Activated CD4-positive, alpha-beta T cell treated with anti-CD3 and anti-CD28 coated beads, Interleukin-2, Interleukin-4, amounts not matched to agents 100 ng/mL and 50 ng/mL, durations not matched to agents 16 hours and 8 hours (primary cell): Measurements from ENCODE around the gene LRRC4.

ENCODE experiments used
- DNase-seq: peaks from one replicate; pipeline ENCODE4 v3.0.0-alpha.2; 2020; ENCODE audit warnings: low spot score

Gene LRRC4

GRCh38 chr7:128006550-128007302, 24.5 kb downstream of the LRRC4 start:
- DNase-seq: no peak

- no peak for DNase-seq
These were observed 25.5 kb downstream of the LRRC4 start for GRCh38 chr7:128005759-128006159.

- no peak for DNase-seq
These were observed 26.1 kb downstream of the LRRC4 start for GRCh38 chr7:128005117-128005516.

- no peak for DNase-seq
These were observed 26.6 kb downstream of the LRRC4 start for GRCh38 chr7:128004623-128005022.

GRCh38 chr7:128003787-128004186, 27.4 kb downstream of the LRRC4 start:
- peak; percentile 6 for DNase-seq

GRCh38 chr7:128003167-128003566, 28.1 kb downstream of the LRRC4 start:
- DNase-seq: no peak

- DNase-seq: no peak
These were observed 30.4 kb downstream of the LRRC4 start for GRCh38 chr7:128000854-128001265.

GRCh38 chr7:128000048-128000447, 31.2 kb downstream of the LRRC4 start:
- no peak for DNase-seq

- DNase-seq: no peak
These were observed 32.6 kb downstream of the LRRC4 start for GRCh38 chr7:127998671-127999070.

- DNase-seq: no peak
These were observed 33.9 kb downstream of the LRRC4 start for GRCh38 chr7:127997226-127997922.

- DNase-seq: no peak
These were observed 34.8 kb downstream of the LRRC4 start for GRCh38 chr7:127996253-127997071.

GRCh38 chr7:127995881-127996215, 35.4 kb downstream of the LRRC4 start:
- DNase-seq: no peak

- no peak for DNase-seq
These were observed 35.9 kb downstream of the LRRC4 start for GRCh38 chr7:127995156-127995880.

- DNase-seq: no peak
These were observed 37.2 kb downstream of the LRRC4 start for GRCh38 chr7:127993987-127994386.

GRCh38 chr7:127993317-127993716, 37.9 kb downstream of the LRRC4 start:
- DNase-seq: no peak

- DNase-seq: no peak
These were observed 42.5 kb downstream of the LRRC4 start for GRCh38 chr7:127988751-127989150.

- DNase-seq: no peak
These were observed 44.4 kb downstream of the LRRC4 start for GRCh38 chr7:127986581-127987521.

GRCh38 chr7:127983804-127984332, 47.4 kb downstream of the LRRC4 start:
- no peak for DNase-seq

GRCh38 chr7:127981965-127982364, 49.3 kb downstream of the LRRC4 start:
- DNase-seq: no peak

GRCh38 chr7:127980901-127981300, 50.3 kb downstream of the LRRC4 start:
- DNase-seq: no peak

- no peak for DNase-seq
These were observed 51.5 kb downstream of the LRRC4 start for GRCh38 chr7:127979728-127980126.
